Measurements from ENCODE around the gene LPAR2.

Gene LPAR2

DNA sequence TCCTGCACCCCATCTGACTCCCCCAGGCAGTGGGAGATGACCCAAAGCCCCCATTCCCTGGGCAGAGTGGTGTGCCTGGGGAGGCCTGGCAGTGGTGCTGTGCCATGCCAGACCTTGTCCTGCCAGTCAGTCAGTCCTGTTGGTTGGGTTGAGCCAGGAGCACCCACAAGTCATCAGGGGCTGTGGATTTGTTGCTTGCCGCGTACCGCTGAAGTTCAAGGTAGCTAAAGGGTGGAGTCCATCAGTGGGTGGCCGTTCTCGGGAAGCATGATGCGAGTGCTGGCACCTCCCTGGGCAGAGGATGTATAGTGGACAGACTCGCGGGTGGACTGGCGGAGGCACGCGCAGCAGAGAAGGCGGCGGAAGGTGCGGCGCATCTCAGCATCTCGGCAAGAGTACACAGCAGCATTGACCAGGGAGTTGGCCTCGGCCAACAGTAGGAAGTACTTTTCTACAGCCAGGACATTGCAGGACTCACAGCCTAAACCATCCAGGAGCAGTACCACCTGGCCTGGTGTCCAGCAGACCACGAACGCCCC is 3.9 kb downstream of the LPAR2 start:
- Histone ChIP-seq H4K8ac (ENCODE audit: low read depth, low read length) (no peak overlapping the region), H3K9ac (ENCODE audit: low read depth, low read length, poor library complexity) (no peak overlapping the region), H3K27ac (replicated peaks; ENCODE audit: low read length) (no peak overlapping the region), H2BK5ac (ENCODE audit: low read length) (no peak overlapping the region), H2AFZ (ENCODE audit: low read length) (no peak overlapping the region), H2BK12ac (ENCODE audit: low read length) (no peak overlapping the region), H2BK15ac (ENCODE audit: low read length) (no peak overlapping the region), H3K14ac (ENCODE audit: low read length) (no peak overlapping the region), H3K4me1 (ENCODE audit: control insufficient read depth in 2 of 2, insufficient read depth in 1 of 2, low read depth in 1 of 2, low read length in 2 of 2) (peaks cover 4 to 18% of the 10 kb centered on the region in 2 donors), H3K4me3 (ENCODE audit: low read length in 2 of 2) (no peak overlapping the region), H3K4me2 (ENCODE audit: insufficient read depth, low read length, poor library complexity, severe bottlenecking) (no peak overlapping the region), H4K91ac (ENCODE audit: low read depth, low read length, poor library complexity) (no peak overlapping the region), H3K4ac (ENCODE audit: low read length) (no peak overlapping the region), H3K9me3 (replicated peaks in 1 of 2; ENCODE audit: control insufficient read depth in 2 of 2, insufficient read depth in 1 of 2, low read depth in 1 of 2, low read length in 2 of 2) (peaks cover 0 to 3% of the 10 kb centered on the region in 2 donors), H3K36me3 (replicated peaks in 1 of 2; ENCODE audit: control insufficient read depth in 2 of 2, insufficient read depth in 2 of 2, low read length in 2 of 2) (peaks cover 0 to 17% of the 10 kb centered on the region in 2 donors), H3K18ac (ENCODE audit: low read length) (no peak overlapping the region), H2AK5ac (ENCODE audit: low read depth, low read length) (no peak overlapping the region), H3K27me3 (ENCODE audit: control insufficient read depth in 3 of 3, insufficient read depth in 3 of 3, low read depth in 1 of 3, low read length in 3 of 3) (no peaks in the 10 kb centered on the region), H2BK120ac (ENCODE audit: low read depth, low read length) (no peak overlapping the region), H3K23ac (ENCODE audit: low read depth, low read length, poor library complexity) (peak overlapping the region; percentile 38), H3K79me1 (ENCODE audit: low read depth, low read length) (peaks cover 13% of the 10 kb centered on the region)
- DNase-seq (ENCODE audit: low spot score) = no peak
- no CpG with 5 or more reads among the region's 19 CpGs for whole genome bisulfite sequencing, 2 donors (ENCODE audit: extremely low coverage in 2 of 2, insufficient read length in 2 of 2, insufficient replicate concordance in 1 of 2)

DNA sequence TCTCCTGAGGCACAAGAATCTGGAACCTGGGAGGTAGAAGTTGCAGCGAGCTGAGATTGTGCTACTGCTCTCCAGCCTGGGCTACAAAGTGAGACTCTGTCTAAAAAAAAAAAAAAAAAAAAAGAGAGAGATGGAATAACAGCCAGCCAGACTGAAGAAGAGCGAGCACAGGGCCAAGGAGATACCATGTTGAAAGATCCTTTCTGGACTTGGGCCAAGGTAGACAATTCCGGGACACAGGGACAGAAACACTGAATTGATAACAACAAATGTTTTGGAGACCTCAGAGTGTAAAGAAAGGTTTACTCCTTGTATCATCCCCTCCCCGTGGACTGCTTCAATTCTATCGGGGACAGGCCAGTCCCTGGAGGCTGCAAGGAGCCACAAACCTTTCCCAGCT is 4.6 kb downstream of the LPAR2 start:
- H3K9ac ChIP-seq (ENCODE audit: low read depth, low read length, poor library complexity) = no peak overlapping the region
- no peak for DNase-seq (ENCODE audit: low spot score)
- H3K23ac ChIP-seq (ENCODE audit: low read depth, low read length, poor library complexity) = no peak overlapping the region
- H3K14ac ChIP-seq (ENCODE audit: low read length) = no peak overlapping the region
- H3K4ac ChIP-seq (ENCODE audit: low read length) = no peak overlapping the region
- no peak overlapping the region for H2AFZ ChIP-seq (ENCODE audit: low read length)
- no peak overlapping the region for H2BK15ac ChIP-seq (ENCODE audit: low read length)
- H2AK5ac ChIP-seq (ENCODE audit: low read depth, low read length) = no peak overlapping the region
- peaks cover 13% of the 10 kb centered on the region for H3K79me1 ChIP-seq (ENCODE audit: low read depth, low read length)
- H3K18ac ChIP-seq (ENCODE audit: low read length) = no peak overlapping the region
- H3K4me3 ChIP-seq (ENCODE audit: low read length in 2 of 2) = no peak overlapping the region
- no peak overlapping the region for H2BK5ac ChIP-seq (ENCODE audit: low read length)
- H3K4me2 ChIP-seq (ENCODE audit: insufficient read depth, low read length, poor library complexity, severe bottlenecking) = no peak overlapping the region
- peaks cover 0 to 17% of the 10 kb centered on the region in 2 donors for H3K36me3 ChIP-seq (replicated peaks in 1 of 2; ENCODE audit: control insufficient read depth in 2 of 2, insufficient read depth in 2 of 2, low read length in 2 of 2)
- WGBS, 2 donors (ENCODE audit: extremely low coverage in 2 of 2, insufficient read length in 2 of 2, insufficient replicate concordance in 1 of 2) = no CpG with 5 or more reads among the region's 5 CpGs
- no peak overlapping the region for H2BK12ac ChIP-seq (ENCODE audit: low read length)
- no peak overlapping the region for H4K8ac ChIP-seq (ENCODE audit: low read depth, low read length)
- H3K9me3 ChIP-seq (replicated peaks in 1 of 2; ENCODE audit: control insufficient read depth in 2 of 2, insufficient read depth in 1 of 2, low read depth in 1 of 2, low read length in 2 of 2) = no peaks in the 10 kb centered on the region
- H4K91ac ChIP-seq (ENCODE audit: low read depth, low read length, poor library complexity) = no peak overlapping the region
- H3K27ac ChIP-seq (replicated peaks; ENCODE audit: low read length) = no peak overlapping the region
- H2BK120ac ChIP-seq (ENCODE audit: low read depth, low read length) = no peak overlapping the region
- peaks cover 5 to 18% of the 10 kb centered on the region in 2 donors for H3K4me1 ChIP-seq (ENCODE audit: control insufficient read depth in 2 of 2, insufficient read depth in 1 of 2, low read depth in 1 of 2, low read length in 2 of 2)
- H3K27me3 ChIP-seq (ENCODE audit: control insufficient read depth in 3 of 3, insufficient read depth in 3 of 3, low read depth in 1 of 3, low read length in 3 of 3) = no peaks in the 10 kb centered on the region

DNA sequence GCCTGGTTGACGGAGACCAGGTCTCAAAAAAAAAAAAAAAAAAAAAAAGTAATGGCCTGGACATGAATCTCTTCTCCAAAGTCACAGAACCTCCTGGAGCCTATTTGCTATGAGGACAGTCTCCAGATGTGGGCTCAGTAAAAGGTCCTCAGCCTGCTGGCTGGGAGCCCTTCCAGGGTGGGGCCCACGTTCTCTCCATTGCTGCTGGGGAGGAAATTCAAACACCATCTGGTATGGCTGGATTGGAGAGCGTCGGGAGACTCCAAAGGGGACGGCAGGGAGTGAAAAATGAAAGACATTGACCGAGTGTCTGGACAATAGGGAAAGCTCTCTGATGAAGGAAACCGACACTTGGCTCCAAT is 8.2 kb downstream of the LPAR2 start:
- H2BK12ac ChIP-seq (ENCODE audit: low read length) = no peak overlapping the region
- no peaks in the 10 kb centered on the region for H3K9me3 ChIP-seq (replicated peaks in 1 of 2; ENCODE audit: control insufficient read depth in 2 of 2, insufficient read depth in 1 of 2, low read depth in 1 of 2, low read length in 2 of 2)
- H2AFZ ChIP-seq (ENCODE audit: low read length) = no peak overlapping the region
- H3K27me3 ChIP-seq (ENCODE audit: control insufficient read depth in 3 of 3, insufficient read depth in 3 of 3, low read depth in 1 of 3, low read length in 3 of 3) = no peaks in the 10 kb centered on the region
- no peak for DNase-seq (ENCODE audit: low spot score)
- H2AK5ac ChIP-seq (ENCODE audit: low read depth, low read length) = no peak overlapping the region
- WGBS, 2 donors (ENCODE audit: extremely low coverage in 2 of 2, insufficient read length in 2 of 2, insufficient replicate concordance in 1 of 2) = no CpG with 5 or more reads among the region's 7 CpGs
- H3K79me1 ChIP-seq (ENCODE audit: low read depth, low read length) = no peaks in the 10 kb centered on the region
- no peak overlapping the region for H3K4me2 ChIP-seq (ENCODE audit: insufficient read depth, low read length, poor library complexity, severe bottlenecking)
- no peak overlapping the region for H3K23ac ChIP-seq (ENCODE audit: low read depth, low read length, poor library complexity)
- no peak overlapping the region for H3K14ac ChIP-seq (ENCODE audit: low read length)
- H3K4me3 ChIP-seq (ENCODE audit: low read length in 2 of 2) = peak overlapping the region in 1 of 2 donors; percentile 52
- no peak overlapping the region for H4K91ac ChIP-seq (ENCODE audit: low read depth, low read length, poor library complexity)
- no peak overlapping the region for H3K4ac ChIP-seq (ENCODE audit: low read length)
- no peak overlapping the region for H3K9ac ChIP-seq (ENCODE audit: low read depth, low read length, poor library complexity)
- H3K27ac ChIP-seq (replicated peaks; ENCODE audit: low read length) = no peak overlapping the region
- no peak overlapping the region for H2BK15ac ChIP-seq (ENCODE audit: low read length)
- H4K8ac ChIP-seq (ENCODE audit: low read depth, low read length) = no peak overlapping the region
- H3K18ac ChIP-seq (ENCODE audit: low read length) = no peak overlapping the region
- H2BK5ac ChIP-seq (ENCODE audit: low read length) = no peak overlapping the region
- H2BK120ac ChIP-seq (ENCODE audit: low read depth, low read length) = no peak overlapping the region
- H3K4me1 ChIP-seq (ENCODE audit: control insufficient read depth in 2 of 2, insufficient read depth in 1 of 2, low read depth in 1 of 2, low read length in 2 of 2) = peaks cover 5% of the 10 kb centered on the region in 2 donors
- peaks cover 0 to 12% of the 10 kb centered on the region in 2 donors for H3K36me3 ChIP-seq (replicated peaks in 1 of 2; ENCODE audit: control insufficient read depth in 2 of 2, insufficient read depth in 2 of 2, low read length in 2 of 2)

DNA sequence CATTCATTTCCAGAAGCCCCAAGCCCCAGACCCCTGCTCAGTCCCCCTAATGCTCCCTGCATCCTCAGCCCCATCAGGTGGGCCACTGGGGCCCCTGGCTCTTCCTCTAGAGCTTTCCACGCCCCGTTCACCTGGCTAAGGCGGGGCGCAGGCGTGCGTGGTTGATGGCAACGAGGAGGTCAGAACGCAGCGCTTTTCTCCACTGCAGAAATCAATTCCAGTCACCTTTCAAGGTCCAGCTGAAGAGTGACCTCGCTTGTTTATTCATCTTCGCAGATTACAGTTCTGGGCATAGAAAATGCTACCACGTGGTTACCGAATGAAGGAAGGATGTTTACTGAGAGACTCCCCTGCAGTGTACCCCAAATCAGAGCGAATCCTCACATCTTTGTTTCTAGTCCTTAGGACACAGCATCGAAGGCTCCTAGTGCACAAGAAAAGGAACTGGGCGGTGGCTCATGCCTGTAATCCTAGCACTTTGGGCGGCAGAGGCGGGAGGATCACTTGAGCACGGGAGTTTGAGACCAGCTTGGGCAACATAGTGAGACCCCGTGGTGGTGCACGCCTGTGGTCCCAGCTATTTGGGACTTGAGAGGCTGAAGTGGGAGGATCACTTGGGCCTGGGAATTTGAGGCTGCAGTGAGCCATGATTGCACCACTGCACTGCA is 8.7 kb downstream of the LPAR2 start:
- Histone ChIP-seq H2BK12ac (ENCODE audit: low read length) (no peak overlapping the region), H3K4me1 (ENCODE audit: control insufficient read depth in 2 of 2, insufficient read depth in 1 of 2, low read depth in 1 of 2, low read length in 2 of 2) (peaks cover 5% of the 10 kb centered on the region in 2 donors), H3K23ac (ENCODE audit: low read depth, low read length, poor library complexity) (peak overlapping the region; percentile 96), H3K9me3 (replicated peaks in 1 of 2; ENCODE audit: control insufficient read depth in 2 of 2, insufficient read depth in 1 of 2, low read depth in 1 of 2, low read length in 2 of 2) (no peaks in the 10 kb centered on the region), H3K27me3 (ENCODE audit: control insufficient read depth in 3 of 3, insufficient read depth in 3 of 3, low read depth in 1 of 3, low read length in 3 of 3) (no peaks in the 10 kb centered on the region), H3K36me3 (replicated peaks in 1 of 2; ENCODE audit: control insufficient read depth in 2 of 2, insufficient read depth in 2 of 2, low read length in 2 of 2) (peaks cover 0 to 10% of the 10 kb centered on the region in 2 donors), H2BK120ac (ENCODE audit: low read depth, low read length) (no peak overlapping the region), H3K4ac (ENCODE audit: low read length) (no peak overlapping the region), H3K79me1 (ENCODE audit: low read depth, low read length) (no peaks in the 10 kb centered on the region), H3K18ac (ENCODE audit: low read length) (peak overlapping the region; percentile 94), H4K8ac (ENCODE audit: low read depth, low read length) (no peak overlapping the region), H2BK5ac (ENCODE audit: low read length) (no peak overlapping the region), H3K4me2 (ENCODE audit: insufficient read depth, low read length, poor library complexity, severe bottlenecking) (peak overlapping the region; percentile 83), H2AK5ac (ENCODE audit: low read depth, low read length) (peak overlapping the region; percentile 47), H3K9ac (ENCODE audit: low read depth, low read length, poor library complexity) (no peak overlapping the region), H2AFZ (ENCODE audit: low read length) (peak overlapping the region; percentile 90), H3K14ac (ENCODE audit: low read length) (no peak overlapping the region), H3K4me3 (ENCODE audit: low read length in 2 of 2) (peak overlapping the region in 1 of 2 donors; percentile 72), H3K27ac (replicated peaks; ENCODE audit: low read length) (no peak overlapping the region), H2BK15ac (ENCODE audit: low read length) (peak overlapping the region; percentile 49), H4K91ac (ENCODE audit: low read depth, low read length, poor library complexity) (no peak overlapping the region)
- no peak for DNase-seq (ENCODE audit: low spot score)
- no CpG with 5 or more reads among the region's 21 CpGs for WGBS, 2 donors (ENCODE audit: extremely low coverage in 2 of 2, insufficient read length in 2 of 2, insufficient replicate concordance in 1 of 2)
